Gastroesophageal sphincter (tissue), 4 donors: ENCODE measurements around the gene TNNT2. TPM values are rescaled to one million over a fixed set of nuclear protein-coding genes. Genes with fewer than 3 reads are reported as not detected.

ENCODE experiments used
- ATAC-seq: fragments of 150-250 bp; one replicate; pipeline ENCODE4 v1.9.1; 2016; ENCODE audit warnings: mild to moderate bottlenecking, moderate library complexity
- H3K27ac ChIP-seq, 4 donors: fragments of 200-600 bp; sonication (generic) in 3 of 4; 1 replicate in 3 of 4; 2 replicates in 1 of 4; pipeline ENCODE4 v1.5.1; 2016 to 2019
- H3K27me3 ChIP-seq: fragments of 200-600 bp; sonication (generic); one replicate; pipeline ENCODE4 v1.5.1; 2019
- H3K36me3 ChIP-seq, 2 donors: fragments of 200-600 bp; sonication (generic); one replicate each; pipeline ENCODE4 v1.5.1; 2019; ENCODE audit warnings: control low read depth in 1 of 2
- H3K4me1 ChIP-seq, 3 donors: fragments of 200-600 bp; sonication (generic); 1 replicate in 2 of 3; 2 replicates in 1 of 3; pipeline ENCODE4 v1.5.1; 2016 to 2019; ENCODE audit warnings: control low read depth in 2 of 3
- H3K4me3 ChIP-seq, 2 donors: fragments of 200-600 bp; sonication (generic); one replicate each; pipeline ENCODE4 v1.5.1; 2019; ENCODE audit warnings: mild to moderate bottlenecking in 1 of 2, moderate library complexity in 1 of 2
- H3K9me3 ChIP-seq, 3 donors: fragments of 200-600 bp; sonication (generic); one replicate each; pipeline ENCODE4 v1.5.1; 2017 to 2019; ENCODE audit warnings: control low read depth in 2 of 3
- EP300 ChIP-seq: sonication (generic); formaldehyde crosslinking; IDR thresholded peaks from one replicate; pipeline ENCODE4 v1.6.1; 2017; ENCODE audit warnings: antibody characterized with exemption, mild to moderate bottlenecking
- POLR2A ChIP-seq, 2 donors: fragments of 450-650 bp; IDR thresholded peaks; one replicate each; pipeline ENCODE4 v1.6.1; 2017; ENCODE audit warnings: antibody characterized with exemption in 2 of 2, mild to moderate bottlenecking in 2 of 2, moderate library complexity in 1 of 2
- POLR2AphosphoS5 ChIP-seq: sonication (generic); formaldehyde crosslinking; IDR thresholded peaks from one replicate; pipeline ENCODE4 v1.6.1; 2017; ENCODE audit warnings: antibody characterized with exemption
- WGBS, 2 donors: methylation state at CpG; one replicate each; pipeline ENCODE4 v1.1.5; 2018; ENCODE audit warnings: low coverage in 1 of 2; 5-methylcytosine and 5-hydroxymethylcytosine counted together
- total RNA-seq, 4 donors: library from RNA; depleted of rRNA; stranded (reverse); fragments of >200 nt; gene quantifications; one replicate each; pipeline ENCODE4 v1.1.0, GENCODE V29; 2016
- TF ChIP-seq, protein P1 (sequence below), 4 experiments: fragments of 200-600 bp in 2 of 4; fragments of 450-650 bp in 2 of 4; sonication (generic) in 1 of 4; IDR thresholded peaks; one replicate each; pipeline ENCODE4 v1.5.1; 2017 to 2019; ENCODE audit warnings: antibody characterized with exemption in 4 of 4, mild to moderate bottlenecking in 2 of 4, moderate library complexity in 2 of 4

TNNT2 gene
- total RNA-seq, 4 donors from 2014 or later = 0.47 to 0.94 (median 0.81) TPM; not detected in 1

DNA sequence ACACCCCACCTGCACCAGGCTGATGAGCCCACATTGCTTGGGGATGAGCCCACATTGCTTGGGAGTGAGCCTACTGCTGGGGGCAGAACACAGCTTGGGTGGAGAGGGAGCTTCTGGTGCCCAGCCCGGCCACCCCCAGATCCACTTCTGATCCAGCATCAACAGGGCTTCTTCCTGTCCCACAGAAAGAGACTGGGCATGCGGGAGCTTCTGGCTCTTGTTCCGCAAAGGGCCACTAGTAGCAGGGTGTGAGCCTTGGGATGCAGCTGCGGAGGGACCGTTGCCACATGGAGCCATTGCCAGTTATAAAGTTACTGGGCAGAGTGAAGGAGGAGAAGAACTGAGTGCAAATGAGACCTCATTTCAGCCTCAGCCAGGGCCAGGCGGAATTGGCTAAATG is 57.8 kb downstream of the TNNT2 start:
- Histone ChIP-seq H3K27ac (no peak overlapping the region), H3K9me3 (no peaks in the 10 kb centered on the region), H3K4me3 (no peak overlapping the region), H3K36me3 (no peaks in the 10 kb centered on the region), H3K27me3 (no peaks in the 10 kb centered on the region), H3K4me1 (no peaks in the 10 kb centered on the region)
- 97 to 100% methylated on average over 4 of the region's 6 CpGs for WGBS, 2 donors
- no peak for ATAC-seq
- TF ChIP-seq POLR2A (IDR thresholded peaks at IDR 0.05) = no peak
- TF ChIP-seq, protein P1, sequence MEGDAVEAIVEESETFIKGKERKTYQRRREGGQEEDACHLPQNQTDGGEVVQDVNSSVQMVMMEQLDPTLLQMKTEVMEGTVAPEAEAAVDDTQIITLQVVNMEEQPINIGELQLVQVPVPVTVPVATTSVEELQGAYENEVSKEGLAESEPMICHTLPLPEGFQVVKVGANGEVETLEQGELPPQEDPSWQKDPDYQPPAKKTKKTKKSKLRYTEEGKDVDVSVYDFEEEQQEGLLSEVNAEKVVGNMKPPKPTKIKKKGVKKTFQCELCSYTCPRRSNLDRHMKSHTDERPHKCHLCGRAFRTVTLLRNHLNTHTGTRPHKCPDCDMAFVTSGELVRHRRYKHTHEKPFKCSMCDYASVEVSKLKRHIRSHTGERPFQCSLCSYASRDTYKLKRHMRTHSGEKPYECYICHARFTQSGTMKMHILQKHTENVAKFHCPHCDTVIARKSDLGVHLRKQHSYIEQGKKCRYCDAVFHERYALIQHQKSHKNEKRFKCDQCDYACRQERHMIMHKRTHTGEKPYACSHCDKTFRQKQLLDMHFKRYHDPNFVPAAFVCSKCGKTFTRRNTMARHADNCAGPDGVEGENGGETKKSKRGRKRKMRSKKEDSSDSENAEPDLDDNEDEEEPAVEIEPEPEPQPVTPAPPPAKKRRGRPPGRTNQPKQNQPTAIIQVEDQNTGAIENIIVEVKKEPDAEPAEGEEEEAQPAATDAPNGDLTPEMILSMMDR (IDR thresholded peaks at IDR 0.05) = no peak
- no peak for TF ChIP-seq EP300
- TF ChIP-seq POLR2AphosphoS5 = no peak

DNA sequence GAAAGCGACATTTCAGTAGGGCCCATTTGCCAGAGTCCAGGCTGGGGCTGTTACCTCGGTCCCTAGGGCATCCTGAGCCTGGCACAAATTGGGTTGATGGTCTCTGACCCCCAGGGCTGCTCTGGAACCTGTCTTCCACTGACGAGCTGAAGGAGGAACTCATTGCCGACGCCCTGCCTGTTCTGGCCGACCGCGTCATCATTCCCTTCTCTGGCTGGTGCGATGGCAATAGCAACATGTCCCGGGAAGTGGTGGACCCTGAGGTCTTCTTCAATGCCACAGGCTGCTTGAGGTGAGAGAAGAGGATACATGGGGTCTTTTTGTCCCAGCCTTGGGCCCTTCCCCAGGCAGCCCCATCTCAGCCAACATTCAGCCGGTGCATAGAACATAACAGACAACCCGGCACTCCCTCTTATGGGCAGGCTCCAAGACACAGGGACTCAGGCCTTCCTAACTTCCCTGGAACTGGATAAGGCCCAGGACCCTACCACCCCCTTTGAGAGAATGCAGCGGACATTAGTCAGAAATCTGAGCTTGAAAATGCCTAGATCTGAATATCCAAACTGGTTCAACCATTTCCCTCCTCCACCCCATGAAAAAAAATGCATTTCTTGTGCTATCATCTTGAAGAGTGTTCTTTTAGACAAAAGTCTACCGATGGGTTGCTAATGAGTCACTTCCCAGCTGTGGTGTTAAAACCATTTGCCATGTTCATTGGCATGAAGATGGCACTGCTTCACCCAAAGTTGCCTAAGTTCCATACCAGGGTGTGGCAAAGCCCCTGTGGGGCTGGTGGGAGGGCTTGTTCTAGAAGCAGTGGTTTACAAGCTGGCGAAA is 58.8 kb downstream of the TNNT2 start:
- Histone ChIP-seq H3K36me3 (no peaks in the 10 kb centered on the region), H3K9me3 (no peaks in the 10 kb centered on the region), H3K27me3 (no peaks in the 10 kb centered on the region), H3K27ac (no peak overlapping the region), H3K4me3 (no peak overlapping the region), H3K4me1 (no peaks in the 10 kb centered on the region)
- no peak for ATAC-seq
- TF ChIP-seq, protein P1 (IDR thresholded peaks at IDR 0.05) = no peak
- TF ChIP-seq POLR2AphosphoS5 (no peak), EP300 (no peak), POLR2A (IDR thresholded peaks at IDR 0.05) (no peak)
- 66 to 100% methylated on average over 3 to 6 of the region's 15 CpGs for WGBS, 2 donors

DNA sequence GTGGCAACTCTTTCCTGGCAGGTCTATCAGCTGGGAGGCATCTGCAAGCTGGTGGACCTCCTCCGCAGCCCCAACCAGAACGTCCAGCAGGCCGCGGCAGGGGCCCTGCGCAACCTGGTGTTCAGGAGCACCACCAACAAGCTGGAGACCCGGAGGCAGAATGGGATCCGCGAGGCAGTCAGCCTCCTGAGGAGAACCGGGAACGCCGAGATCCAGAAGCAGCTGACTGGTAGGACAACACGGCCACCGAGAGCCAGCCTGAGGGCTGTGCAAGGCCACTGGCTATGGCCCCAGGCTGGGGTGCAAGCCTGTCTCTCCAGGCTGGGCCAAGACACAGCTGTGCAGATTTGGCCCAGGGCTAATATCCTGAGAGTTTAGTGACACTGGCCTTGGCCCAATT is 59.9 kb downstream of the TNNT2 start:
- Histone ChIP-seq H3K27me3 (peaks cover 6% of the 10 kb centered on the region), H3K9me3 (no peaks in the 10 kb centered on the region), H3K27ac (no peak overlapping the region), H3K4me1 (no peaks in the 10 kb centered on the region), H3K4me3 (no peak overlapping the region), H3K36me3 (no peaks in the 10 kb centered on the region)
- WGBS, 2 donors = no CpG with 5 or more reads among the region's 13 CpGs
- TF ChIP-seq POLR2A (IDR thresholded peaks at IDR 0.05) (no peak), EP300 (no peak), POLR2AphosphoS5 (no peak)
- TF ChIP-seq, protein P1 (IDR thresholded peaks at IDR 0.05) = no peak
- no peak for ATAC-seq

DNA sequence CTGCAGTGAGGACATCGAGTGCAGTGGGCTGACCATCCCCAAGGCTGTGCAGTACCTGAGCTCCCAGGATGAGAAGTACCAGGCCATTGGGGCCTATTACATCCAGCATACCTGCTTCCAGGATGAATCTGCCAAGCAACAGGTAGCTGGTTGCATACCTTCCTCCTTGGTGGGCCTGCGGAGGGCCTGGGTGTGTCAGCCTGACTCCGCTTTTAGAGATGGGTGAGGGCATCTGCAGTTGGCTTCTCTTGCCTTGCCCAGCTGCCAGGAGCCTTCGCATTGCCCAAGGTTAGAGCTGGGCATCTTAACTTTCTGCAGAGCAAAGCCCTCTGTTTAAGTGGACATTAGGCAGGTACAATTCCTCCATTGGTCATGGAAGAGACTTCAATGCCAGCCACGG is 60.9 kb downstream of the TNNT2 start:
- Histone ChIP-seq H3K4me1 (peaks cover 0 to under 1% (median 0%) of the 10 kb centered on the region in 3 donors), H3K27me3 (peaks cover 9% of the 10 kb centered on the region), H3K4me3 (no peak overlapping the region), H3K27ac (no peak overlapping the region), H3K36me3 (no peaks in the 10 kb centered on the region), H3K9me3 (no peaks in the 10 kb centered on the region)
- no peak for ATAC-seq
- WGBS, 2 donors = 75 to 87% methylated on average over 1 to 3 of the region's 5 CpGs
- TF ChIP-seq EP300 (no peak), POLR2AphosphoS5 (no peak), POLR2A (IDR thresholded peaks at IDR 0.05) (no peak)
- TF ChIP-seq, protein P1 (IDR thresholded peaks at IDR 0.05) = no peak

DNA sequence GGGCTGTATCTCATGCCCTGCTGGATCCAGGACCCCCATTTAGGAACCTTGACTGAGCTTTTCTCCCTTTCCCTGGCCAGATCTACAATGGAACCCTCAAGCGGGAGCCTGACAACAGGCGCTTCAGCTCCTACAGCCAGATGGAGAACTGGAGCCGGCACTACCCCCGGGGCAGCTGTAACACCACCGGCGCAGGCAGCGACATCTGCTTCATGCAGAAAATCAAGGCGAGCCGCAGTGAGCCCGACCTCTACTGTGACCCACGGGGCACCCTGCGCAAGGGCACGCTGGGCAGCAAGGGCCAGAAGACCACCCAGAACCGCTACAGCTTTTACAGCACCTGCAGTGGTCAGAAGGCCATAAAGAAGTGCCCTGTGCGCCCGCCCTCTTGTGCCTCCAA is 64.4 kb downstream of the TNNT2 start:
- no CpG with 5 or more reads among the region's 16 CpGs for WGBS, 2 donors
- peaks cover 0 to 26% (median 0%) of the 10 kb centered on the region in 3 donors for H3K4me1 ChIP-seq
- H3K27me3 ChIP-seq = peaks cover 24% of the 10 kb centered on the region
- TF ChIP-seq POLR2AphosphoS5 = no peak
- TF ChIP-seq POLR2A (IDR thresholded peaks at IDR 0.05) = no peak
- TF ChIP-seq, protein P1 (IDR thresholded peaks at IDR 0.05) = no peak
- TF ChIP-seq EP300 = no peak
- no peaks in the 10 kb centered on the region for H3K9me3 ChIP-seq
- H3K4me3 ChIP-seq = no peak overlapping the region
- no peak overlapping the region for H3K27ac ChIP-seq
- ATAC-seq = no peak
- no peaks in the 10 kb centered on the region for H3K36me3 ChIP-seq
